SK-N-SH (cell line): ENCODE data around the gene ISL2. TPM values are rescaled to one million over a fixed set of nuclear protein-coding genes. Genes with fewer than 3 reads are reported as not detected.

Experiments
- CTCF ChIA-PET: fragments of 300-600, 350-600 bp; formaldehyde crosslinking; extraction: SDS; loops from one replicate; lab custom pipeline; 2021; lab: Yijun Ruan, JAX
- POLR2A ChIA-PET: fragments of 350-600 bp; sonication (Branson Sonifier 250); formaldehyde crosslinking; extraction: SDS; loops from one replicate; lab custom pipeline; 2020; ENCODE audit warnings: antibody characterized with exemption, inconsistent platforms; lab: Yijun Ruan, JAX
- DNase-seq: peaks from one replicate; pipeline ENCODE4 v3.0.0; 2012
- H2AFZ ChIP-seq: fragments of 200-600 bp; sonication (generic); 2 replicates; pipeline ENCODE4 v1.8.1; 2016; ENCODE audit warnings: antibody characterized with exemption, mild to moderate bottlenecking, low read depth
- H3F3A ChIP-seq: fragments of 200-600 bp; sonication (generic); replicated peaks from 2 replicates; pipeline ENCODE3; 2016; ENCODE audit warnings: antibody characterized with exemption, mild to moderate bottlenecking; ENCODE audit not compliant: insufficient read depth
- H3K27ac ChIP-seq, 2 experiments: fragments of 200-500 bp in 1 of 2; fragments of 200-600 bp in 1 of 2; sonication (Bioruptor generic) in 1 of 2; sonication (generic), shearing (Covaris generic) in 1 of 2; 2 replicates each; pipeline versions ENCODE4 v1.5.1 to v1.6.1; 2014 to 2016; ENCODE audit warnings: low read depth in 2 of 2, inconsistent platforms in 1 of 2, low read length in 1 of 2, mild to moderate bottlenecking in 1 of 2, mixed read lengths in 1 of 2
- H3K27me3 ChIP-seq: fragments of 200-600 bp; sonication (generic), shearing (Covaris generic); 2 replicates; pipeline ENCODE4 v1.6.1; 2016; ENCODE audit warnings: mixed run types; ENCODE audit not compliant: insufficient read depth
- H3K36me3 ChIP-seq, 2 experiments: fragments of 200-500 bp in 1 of 2; fragments of 200-600 bp in 1 of 2; sonication (Bioruptor generic) in 1 of 2; sonication (generic) in 1 of 2; replicated peaks in 1 of 2; 2 replicates each; pipeline versions ENCODE3 to v1.5.1; 2014 to 2016; ENCODE audit warnings: low read length in 1 of 2, mild to moderate bottlenecking in 1 of 2; ENCODE audit not compliant: insufficient read depth in 2 of 2, control insufficient read depth in 1 of 2
- H3K4me1 ChIP-seq, 2 experiments: fragments of 200-500 bp in 1 of 2; fragments of 200-600 bp in 1 of 2; sonication (Bioruptor generic) in 1 of 2; sonication (generic), shearing (Covaris generic) in 1 of 2; 2 replicates each; pipeline versions ENCODE4 v1.5.1 to v1.6.1; 2014 to 2016; ENCODE audit warnings: low read depth in 1 of 2, low read length in 1 of 2, mixed run types in 1 of 2; ENCODE audit not compliant: insufficient read depth in 2 of 2, control insufficient read depth in 1 of 2
- H3K4me2 ChIP-seq: fragments of 200-600 bp; sonication (generic), shearing (Covaris generic); 2 replicates; pipeline ENCODE4 v1.6.1; 2017; ENCODE audit warnings: mixed run types
- H3K4me3 ChIP-seq, 2 experiments: fragments of 200-500 bp in 1 of 2; fragments of 200-600 bp in 1 of 2; sonication (Bioruptor generic) in 1 of 2; sonication (generic), shearing (Covaris generic) in 1 of 2; 2 replicates each; pipeline versions ENCODE4 v1.5.1 to v1.8.1; 2014 to 2016; ENCODE audit warnings: low read depth in 2 of 2, inconsistent platforms in 1 of 2, low read length in 1 of 2, mild to moderate bottlenecking in 1 of 2, mixed read lengths in 1 of 2, moderate library complexity in 1 of 2
- H3K79me2 ChIP-seq: fragments of 200-600 bp; sonication (generic); 2 replicates; pipeline ENCODE4 v1.8.1; 2017; ENCODE audit warnings: mild to moderate bottlenecking; ENCODE audit not compliant: insufficient read depth
- H3K9ac ChIP-seq: fragments of 200-600 bp; sonication (generic); 2 replicates; pipeline ENCODE4 v1.6.1; 2017; ENCODE audit warnings: mixed run types
- H3K9me2 ChIP-seq: fragments of 200-600 bp; sonication (generic); 2 replicates; pipeline ENCODE4 v1.6.1; 2017; ENCODE audit warnings: mixed run types
- H3K9me3 ChIP-seq: fragments of 200-600 bp; sonication (generic); 2 replicates; pipeline ENCODE4 v1.6.1; 2017; ENCODE audit warnings: mixed run types, mild to moderate bottlenecking, moderate library complexity
- H4K20me1 ChIP-seq: fragments of 200-600 bp; sonication (generic); 2 replicates; pipeline ENCODE4 v1.6.1; 2017; ENCODE audit warnings: mild to moderate bottlenecking, mixed run types; ENCODE audit not compliant: insufficient read depth
- CTCF ChIP-seq: fragments of 200-600 bp; sonication (generic); IDR thresholded peaks from 2 replicates; pipeline ENCODE4 v1.6.1; 2017; ENCODE audit warnings: antibody characterized with exemption, mild to moderate bottlenecking, moderate library complexity
- GATA2 ChIP-seq: sonication (generic); formaldehyde crosslinking; IDR thresholded peaks from 2 replicates; pipeline ENCODE4 v1.5.0; 2020; ENCODE audit warnings: mild to moderate bottlenecking, missing genetic modification reagents
- NFIC ChIP-seq: IDR thresholded peaks from 2 replicates; pipeline ENCODE4 v1.4.0; 2012; ENCODE audit warnings: borderline replicate concordance
- polyA plus RNA-seq, 3 experiments: library from polyadenylated mRNA; depleted of rRNA; stranded (reverse); fragments of >200 nt; gene quantifications; 2 replicates each; pipeline ENCODE4 v1.2.3, GENCODE V29; 2012
- TF ChIP-seq, protein P1 (sequence below): IDR thresholded peaks from 2 replicates; pipeline ENCODE4; 2012
- TF ChIP-seq, protein P2 (sequence below): IDR thresholded peaks from 2 replicates; pipeline ENCODE4 v1.6.1; 2012; ENCODE audit warnings: mild to moderate bottlenecking, low read depth, low read length, moderate library complexity

Gene ISL2
- polyA plus RNA-seq, 1 of the 3 experiments (the other 2 are of a cell fraction): 6.0 TPM

- TF ChIP-seq, protein P1, sequence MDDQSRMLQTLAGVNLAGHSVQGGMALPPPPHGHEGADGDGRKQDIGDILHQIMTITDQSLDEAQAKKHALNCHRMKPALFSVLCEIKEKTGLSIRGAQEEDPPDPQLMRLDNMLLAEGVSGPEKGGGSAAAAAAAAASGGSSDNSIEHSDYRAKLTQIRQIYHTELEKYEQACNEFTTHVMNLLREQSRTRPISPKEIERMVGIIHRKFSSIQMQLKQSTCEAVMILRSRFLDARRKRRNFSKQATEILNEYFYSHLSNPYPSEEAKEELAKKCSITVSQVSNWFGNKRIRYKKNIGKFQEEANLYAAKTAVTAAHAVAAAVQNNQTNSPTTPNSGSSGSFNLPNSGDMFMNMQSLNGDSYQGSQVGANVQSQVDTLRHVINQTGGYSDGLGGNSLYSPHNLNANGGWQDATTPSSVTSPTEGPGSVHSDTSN: no peak
- TF ChIP-seq, protein P2, sequence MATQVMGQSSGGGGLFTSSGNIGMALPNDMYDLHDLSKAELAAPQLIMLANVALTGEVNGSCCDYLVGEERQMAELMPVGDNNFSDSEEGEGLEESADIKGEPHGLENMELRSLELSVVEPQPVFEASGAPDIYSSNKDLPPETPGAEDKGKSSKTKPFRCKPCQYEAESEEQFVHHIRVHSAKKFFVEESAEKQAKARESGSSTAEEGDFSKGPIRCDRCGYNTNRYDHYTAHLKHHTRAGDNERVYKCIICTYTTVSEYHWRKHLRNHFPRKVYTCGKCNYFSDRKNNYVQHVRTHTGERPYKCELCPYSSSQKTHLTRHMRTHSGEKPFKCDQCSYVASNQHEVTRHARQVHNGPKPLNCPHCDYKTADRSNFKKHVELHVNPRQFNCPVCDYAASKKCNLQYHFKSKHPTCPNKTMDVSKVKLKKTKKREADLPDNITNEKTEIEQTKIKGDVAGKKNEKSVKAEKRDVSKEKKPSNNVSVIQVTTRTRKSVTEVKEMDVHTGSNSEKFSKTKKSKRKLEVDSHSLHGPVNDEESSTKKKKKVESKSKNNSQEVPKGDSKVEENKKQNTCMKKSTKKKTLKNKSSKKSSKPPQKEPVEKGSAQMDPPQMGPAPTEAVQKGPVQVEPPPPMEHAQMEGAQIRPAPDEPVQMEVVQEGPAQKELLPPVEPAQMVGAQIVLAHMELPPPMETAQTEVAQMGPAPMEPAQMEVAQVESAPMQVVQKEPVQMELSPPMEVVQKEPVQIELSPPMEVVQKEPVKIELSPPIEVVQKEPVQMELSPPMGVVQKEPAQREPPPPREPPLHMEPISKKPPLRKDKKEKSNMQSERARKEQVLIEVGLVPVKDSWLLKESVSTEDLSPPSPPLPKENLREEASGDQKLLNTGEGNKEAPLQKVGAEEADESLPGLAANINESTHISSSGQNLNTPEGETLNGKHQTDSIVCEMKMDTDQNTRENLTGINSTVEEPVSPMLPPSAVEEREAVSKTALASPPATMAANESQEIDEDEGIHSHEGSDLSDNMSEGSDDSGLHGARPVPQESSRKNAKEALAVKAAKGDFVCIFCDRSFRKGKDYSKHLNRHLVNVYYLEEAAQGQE: no peak
- TF ChIP-seq GATA2 (CRISPR knock-in tag): no peak
- TF ChIP-seq NFIC: no peak
These were observed 54.7 kb downstream of the ISL2 start (continued) for GRCh38 chr15:76391309-76391708.

DNA sequence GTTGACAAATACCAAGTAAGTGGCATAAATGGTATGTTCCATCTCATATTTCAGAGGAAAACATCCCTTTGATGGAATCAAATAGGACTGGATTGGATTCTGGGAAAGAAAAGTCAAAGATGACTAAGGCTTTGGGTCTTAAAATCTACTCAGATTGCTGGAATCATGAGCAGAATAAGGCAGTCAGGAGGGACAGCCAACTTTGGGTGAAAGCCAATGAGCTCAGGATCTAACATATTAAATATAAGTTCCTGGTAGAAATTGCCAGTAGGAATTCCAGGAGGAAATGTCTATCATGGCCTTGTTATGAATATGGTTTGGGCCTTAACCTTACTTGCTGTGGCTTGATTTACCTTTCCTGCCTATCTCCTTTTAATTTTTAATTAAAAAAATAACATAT is 55.3 kb downstream of the ISL2 start:
- no peak overlapping the region for H3K4me2 ChIP-seq
- H3K27me3 ChIP-seq: no peaks in the 10 kb centered on the region
- ChIA-PET POLR2A (no interaction called here), CTCF (no interaction called here)
- DNase-seq: no peak
- H3K9ac ChIP-seq: no peak overlapping the region
- no peaks in the 10 kb centered on the region for H4K20me1 ChIP-seq
- H3K9me3 ChIP-seq: no peaks in the 10 kb centered on the region
- peaks cover 0 to 7% of the 10 kb centered on the region in 2 experiments; a peak in 2 of 4 replicates for H3K4me1 ChIP-seq
- H3K36me3 ChIP-seq: no peaks in the 10 kb centered on the region
- H3K9me2 ChIP-seq: no peaks in the 10 kb centered on the region
- H3K27ac ChIP-seq: no peak overlapping the region
- no peaks in the 10 kb centered on the region for H3F3A ChIP-seq
- H3K79me2 ChIP-seq: no peaks in the 10 kb centered on the region
- H2AFZ ChIP-seq: no peak overlapping the region
- no peak overlapping the region for H3K4me3 ChIP-seq
- TF ChIP-seq CTCF: no peak

Other genes with a start within 250 kb of the ISL2 start
- 122 and 164 TPM in 2 replicates for gene ETFA, start 25.3 kb upstream of the ISL2 start, polyA plus RNA-seq (2012; rRNA removed)